HepG2 (cell line): Measurements from ENCODE around the gene RUSF1. TPM values are rescaled to one million over a fixed set of nuclear protein-coding genes. Genes with fewer than 3 reads are reported as not detected.

Source experiments
- RARG ChIP-seq: sonication (generic); formaldehyde crosslinking; IDR thresholded peaks from 2 replicates; pipeline ENCODE4 v1.4.0; 2020; ENCODE audit warnings: low read depth, mild to moderate bottlenecking, missing genetic modification reagents
- ZFP62 ChIP-seq: sonication (generic); formaldehyde crosslinking; IDR thresholded peaks from 2 replicates; pipeline ENCODE4 v1.4.0; 2020; ENCODE audit warnings: missing genetic modification reagents
- polyA plus RNA-seq, 8 experiments: library from polyadenylated mRNA; depleted of rRNA in 3 of 8; stranded (reverse) in 7 of 8; unstranded in 1 of 8; fragments of >200 nt; fragmentation: Illumina TruSeq in 4 of 8; extraction: Trizol in 4 of 8; gene quantifications; 2 replicates each; pipeline versions ENCODE4 v1.2.1 to v1.2.3, GENCODE V29; 2011 to 2016; ENCODE audit warnings: low read depth in 4 of 8, missing spikeins in 1 of 8, mixed read lengths in 1 of 8; ENCODE audit not compliant: insufficient read depth in 1 of 8
- total RNA-seq, 5 experiments: library from RNA; depleted of rRNA; stranded (reverse); fragments of >200 nt; fragmentation: Illumina TruSeq; extraction: Trizol; gene quantifications; 2 replicates each; pipeline ENCODE4 v1.2.3, GENCODE V29; 2016; ENCODE audit warnings: low read depth in 1 of 5
- TF ChIP-seq, protein P1 (sequence below), 2 experiments: fragments of 450-650 bp in 1 of 2; sonication (generic) in 1 of 2; formaldehyde crosslinking in 1 of 2; IDR thresholded peaks; 2 replicates each; pipeline versions ENCODE4 v1.6.1 to v1.8.0; 2016 to 2022; ENCODE audit warnings: antibody characterized with exemption in 1 of 2, mild to moderate bottlenecking in 1 of 2, missing genetic modification reagents in 1 of 2
- TF ChIP-seq, protein P2 (sequence below): sonication (generic); formaldehyde crosslinking; IDR thresholded peaks from 2 replicates; pipeline ENCODE4 v1.8.0; 2022; ENCODE audit warnings: mild to moderate bottlenecking, missing genetic modification reagents
- TF ChIP-seq, protein P3 (sequence below): sonication (generic); formaldehyde crosslinking; IDR thresholded peaks from 2 replicates; pipeline ENCODE4 v1.4.0; 2020; ENCODE audit warnings: missing genetic modification reagents
- TF ChIP-seq, protein P4 (sequence below): sonication (generic); formaldehyde crosslinking; IDR thresholded peaks from 2 replicates; pipeline ENCODE4 v1.4.0; 2020; ENCODE audit warnings: mild to moderate bottlenecking, missing genetic modification reagents, borderline replicate concordance
- TF ChIP-seq, protein P5 (sequence below): sonication (generic); formaldehyde crosslinking; conservative IDR thresholded peaks from 2 replicates; pipeline ENCODE4 v1.8.0; 2022; ENCODE audit warnings: missing genetic modification reagents

The RUSF1 gene
- total and polyA plus RNA-seq, 2 of the 13 experiments (the other 11 are each of a cell fraction or from before 2014, with no cell fraction given) = 40.8 to 50.2 TPM

DNA sequence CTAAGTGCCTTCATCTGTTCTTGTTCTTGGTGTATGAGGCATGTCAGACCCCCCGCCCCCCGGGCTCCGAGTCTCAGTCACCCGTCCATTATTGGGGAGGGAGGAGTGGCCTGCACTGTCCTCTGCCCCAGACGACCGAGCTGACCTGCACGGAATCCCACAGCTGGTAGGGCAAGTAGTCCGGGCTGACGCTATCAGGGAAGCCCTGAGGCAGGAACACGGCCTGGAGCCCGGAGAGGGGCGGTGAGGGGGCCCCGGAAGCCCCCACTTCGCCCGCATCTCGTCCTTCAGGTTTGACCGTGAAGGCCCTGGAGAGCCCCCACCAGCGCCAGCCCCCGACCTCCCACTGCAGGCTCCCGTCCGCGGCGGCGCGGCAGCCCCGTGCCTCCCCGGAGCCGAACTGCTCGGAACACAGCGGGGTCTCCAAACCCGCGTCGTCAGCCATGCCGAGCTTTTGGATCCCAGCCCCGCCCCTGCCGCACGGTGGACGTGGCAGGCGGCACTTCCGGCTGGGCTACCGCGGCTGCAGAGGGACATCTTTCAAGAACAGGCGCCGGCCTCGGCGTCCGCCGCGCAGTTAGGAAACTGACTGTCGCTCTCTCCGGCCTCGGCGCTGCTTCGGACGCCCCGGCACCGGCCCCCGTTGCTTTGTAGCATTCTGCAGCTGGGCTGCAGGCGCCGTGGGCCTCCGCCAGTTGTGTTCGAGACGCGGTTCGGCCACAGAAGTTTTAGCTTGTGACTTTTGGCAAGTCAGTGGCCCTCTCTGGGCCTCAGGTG, at the start of gene RUSF1 (continued):
- TF ChIP-seq, protein P1, sequence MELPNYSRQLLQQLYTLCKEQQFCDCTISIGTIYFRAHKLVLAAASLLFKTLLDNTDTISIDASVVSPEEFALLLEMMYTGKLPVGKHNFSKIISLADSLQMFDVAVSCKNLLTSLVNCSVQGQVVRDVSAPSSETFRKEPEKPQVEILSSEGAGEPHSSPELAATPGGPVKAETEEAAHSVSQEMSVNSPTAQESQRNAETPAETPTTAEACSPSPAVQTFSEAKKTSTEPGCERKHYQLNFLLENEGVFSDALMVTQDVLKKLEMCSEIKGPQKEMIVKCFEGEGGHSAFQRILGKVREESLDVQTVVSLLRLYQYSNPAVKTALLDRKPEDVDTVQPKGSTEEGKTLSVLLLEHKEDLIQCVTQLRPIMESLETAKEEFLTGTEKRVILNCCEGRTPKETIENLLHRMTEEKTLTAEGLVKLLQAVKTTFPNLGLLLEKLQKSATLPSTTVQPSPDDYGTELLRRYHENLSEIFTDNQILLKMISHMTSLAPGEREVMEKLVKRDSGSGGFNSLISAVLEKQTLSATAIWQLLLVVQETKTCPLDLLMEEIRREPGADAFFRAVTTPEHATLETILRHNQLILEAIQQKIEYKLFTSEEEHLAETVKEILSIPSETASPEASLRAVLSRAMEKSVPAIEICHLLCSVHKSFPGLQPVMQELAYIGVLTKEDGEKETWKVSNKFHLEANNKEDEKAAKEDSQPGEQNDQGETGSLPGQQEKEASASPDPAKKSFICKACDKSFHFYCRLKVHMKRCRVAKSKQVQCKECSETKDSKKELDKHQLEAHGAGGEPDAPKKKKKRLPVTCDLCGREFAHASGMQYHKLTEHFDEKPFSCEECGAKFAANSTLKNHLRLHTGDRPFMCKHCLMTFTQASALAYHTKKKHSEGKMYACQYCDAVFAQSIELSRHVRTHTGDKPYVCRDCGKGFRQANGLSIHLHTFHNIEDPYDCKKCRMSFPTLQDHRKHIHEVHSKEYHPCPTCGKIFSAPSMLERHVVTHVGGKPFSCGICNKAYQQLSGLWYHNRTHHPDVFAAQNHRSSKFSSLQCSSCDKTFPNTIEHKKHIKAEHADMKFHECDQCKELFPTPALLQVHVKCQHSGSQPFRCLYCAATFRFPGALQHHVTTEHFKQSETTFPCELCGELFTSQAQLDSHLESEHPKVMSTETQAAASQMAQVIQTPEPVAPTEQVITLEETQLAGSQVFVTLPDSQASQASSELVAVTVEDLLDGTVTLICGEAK (IDR thresholded peaks at IDR 0.05) = no peak
- TF ChIP-seq, protein P1 (CRISPR knock-in tag; IDR thresholded peaks at IDR 0.05) = peak; percentile 93; the same call in 1 of the 2 replicates
- TF ChIP-seq, protein P2, sequence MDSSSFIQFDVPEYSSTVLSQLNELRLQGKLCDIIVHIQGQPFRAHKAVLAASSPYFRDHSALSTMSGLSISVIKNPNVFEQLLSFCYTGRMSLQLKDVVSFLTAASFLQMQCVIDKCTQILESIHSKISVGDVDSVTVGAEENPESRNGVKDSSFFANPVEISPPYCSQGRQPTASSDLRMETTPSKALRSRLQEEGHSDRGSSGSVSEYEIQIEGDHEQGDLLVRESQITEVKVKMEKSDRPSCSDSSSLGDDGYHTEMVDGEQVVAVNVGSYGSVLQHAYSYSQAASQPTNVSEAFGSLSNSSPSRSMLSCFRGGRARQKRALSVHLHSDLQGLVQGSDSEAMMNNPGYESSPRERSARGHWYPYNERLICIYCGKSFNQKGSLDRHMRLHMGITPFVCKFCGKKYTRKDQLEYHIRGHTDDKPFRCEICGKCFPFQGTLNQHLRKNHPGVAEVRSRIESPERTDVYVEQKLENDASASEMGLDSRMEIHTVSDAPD (CRISPR knock-in tag) = peak; percentile 77; the same call in 1 of the 2 replicates
- TF ChIP-seq, protein P3, sequence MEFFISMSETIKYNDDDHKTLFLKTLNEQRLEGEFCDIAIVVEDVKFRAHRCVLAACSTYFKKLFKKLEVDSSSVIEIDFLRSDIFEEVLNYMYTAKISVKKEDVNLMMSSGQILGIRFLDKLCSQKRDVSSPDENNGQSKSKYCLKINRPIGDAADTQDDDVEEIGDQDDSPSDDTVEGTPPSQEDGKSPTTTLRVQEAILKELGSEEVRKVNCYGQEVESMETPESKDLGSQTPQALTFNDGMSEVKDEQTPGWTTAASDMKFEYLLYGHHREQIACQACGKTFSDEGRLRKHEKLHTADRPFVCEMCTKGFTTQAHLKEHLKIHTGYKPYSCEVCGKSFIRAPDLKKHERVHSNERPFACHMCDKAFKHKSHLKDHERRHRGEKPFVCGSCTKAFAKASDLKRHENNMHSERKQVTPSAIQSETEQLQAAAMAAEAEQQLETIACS (CRISPR knock-in tag) = no peak
- TF ChIP-seq ZFP62 (CRISPR knock-in tag) = no peak
- TF ChIP-seq, protein P4, sequence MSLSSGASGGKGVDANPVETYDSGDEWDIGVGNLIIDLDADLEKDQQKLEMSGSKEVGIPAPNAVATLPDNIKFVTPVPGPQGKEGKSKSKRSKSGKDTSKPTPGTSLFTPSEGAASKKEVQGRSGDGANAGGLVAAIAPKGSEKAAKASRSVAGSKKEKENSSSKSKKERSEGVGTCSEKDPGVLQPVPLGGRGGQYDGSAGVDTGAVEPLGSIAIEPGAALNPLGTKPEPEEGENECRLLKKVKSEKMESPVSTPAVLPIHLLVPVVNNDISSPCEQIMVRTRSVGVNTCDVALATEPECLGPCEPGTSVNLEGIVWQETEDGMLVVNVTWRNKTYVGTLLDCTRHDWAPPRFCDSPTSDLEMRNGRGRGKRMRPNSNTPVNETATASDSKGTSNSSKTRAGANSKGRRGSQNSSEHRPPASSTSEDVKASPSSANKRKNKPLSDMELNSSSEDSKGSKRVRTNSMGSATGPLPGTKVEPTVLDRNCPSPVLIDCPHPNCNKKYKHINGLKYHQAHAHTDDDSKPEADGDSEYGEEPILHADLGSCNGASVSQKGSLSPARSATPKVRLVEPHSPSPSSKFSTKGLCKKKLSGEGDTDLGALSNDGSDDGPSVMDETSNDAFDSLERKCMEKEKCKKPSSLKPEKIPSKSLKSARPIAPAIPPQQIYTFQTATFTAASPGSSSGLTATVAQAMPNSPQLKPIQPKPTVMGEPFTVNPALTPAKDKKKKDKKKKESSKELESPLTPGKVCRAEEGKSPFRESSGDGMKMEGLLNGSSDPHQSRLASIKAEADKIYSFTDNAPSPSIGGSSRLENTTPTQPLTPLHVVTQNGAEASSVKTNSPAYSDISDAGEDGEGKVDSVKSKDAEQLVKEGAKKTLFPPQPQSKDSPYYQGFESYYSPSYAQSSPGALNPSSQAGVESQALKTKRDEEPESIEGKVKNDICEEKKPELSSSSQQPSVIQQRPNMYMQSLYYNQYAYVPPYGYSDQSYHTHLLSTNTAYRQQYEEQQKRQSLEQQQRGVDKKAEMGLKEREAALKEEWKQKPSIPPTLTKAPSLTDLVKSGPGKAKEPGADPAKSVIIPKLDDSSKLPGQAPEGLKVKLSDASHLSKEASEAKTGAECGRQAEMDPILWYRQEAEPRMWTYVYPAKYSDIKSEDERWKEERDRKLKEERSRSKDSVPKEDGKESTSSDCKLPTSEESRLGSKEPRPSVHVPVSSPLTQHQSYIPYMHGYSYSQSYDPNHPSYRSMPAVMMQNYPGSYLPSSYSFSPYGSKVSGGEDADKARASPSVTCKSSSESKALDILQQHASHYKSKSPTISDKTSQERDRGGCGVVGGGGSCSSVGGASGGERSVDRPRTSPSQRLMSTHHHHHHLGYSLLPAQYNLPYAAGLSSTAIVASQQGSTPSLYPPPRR = peak; percentile 58
- TF ChIP-seq, protein P5, sequence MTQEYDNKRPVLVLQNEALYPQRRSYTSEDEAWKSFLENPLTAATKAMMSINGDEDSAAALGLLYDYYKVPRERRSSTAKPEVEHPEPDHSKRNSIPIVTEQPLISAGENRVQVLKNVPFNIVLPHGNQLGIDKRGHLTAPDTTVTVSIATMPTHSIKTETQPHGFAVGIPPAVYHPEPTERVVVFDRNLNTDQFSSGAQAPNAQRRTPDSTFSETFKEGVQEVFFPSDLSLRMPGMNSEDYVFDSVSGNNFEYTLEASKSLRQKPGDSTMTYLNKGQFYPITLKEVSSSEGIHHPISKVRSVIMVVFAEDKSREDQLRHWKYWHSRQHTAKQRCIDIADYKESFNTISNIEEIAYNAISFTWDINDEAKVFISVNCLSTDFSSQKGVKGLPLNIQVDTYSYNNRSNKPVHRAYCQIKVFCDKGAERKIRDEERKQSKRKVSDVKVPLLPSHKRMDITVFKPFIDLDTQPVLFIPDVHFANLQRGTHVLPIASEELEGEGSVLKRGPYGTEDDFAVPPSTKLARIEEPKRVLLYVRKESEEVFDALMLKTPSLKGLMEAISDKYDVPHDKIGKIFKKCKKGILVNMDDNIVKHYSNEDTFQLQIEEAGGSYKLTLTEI (CRISPR knock-in tag) = no peak
- peak; percentile 69; the same call in 1 of the 2 replicates for TF ChIP-seq RARG
